Measurements from ENCODE around the gene ICAM5.
"Not testable (repeated sequence)": the region's sequence is repeated elsewhere in the genome, so short reads cannot be mapped to it uniquely, and the experiment has no call there.

The ICAM5 gene

DNA sequence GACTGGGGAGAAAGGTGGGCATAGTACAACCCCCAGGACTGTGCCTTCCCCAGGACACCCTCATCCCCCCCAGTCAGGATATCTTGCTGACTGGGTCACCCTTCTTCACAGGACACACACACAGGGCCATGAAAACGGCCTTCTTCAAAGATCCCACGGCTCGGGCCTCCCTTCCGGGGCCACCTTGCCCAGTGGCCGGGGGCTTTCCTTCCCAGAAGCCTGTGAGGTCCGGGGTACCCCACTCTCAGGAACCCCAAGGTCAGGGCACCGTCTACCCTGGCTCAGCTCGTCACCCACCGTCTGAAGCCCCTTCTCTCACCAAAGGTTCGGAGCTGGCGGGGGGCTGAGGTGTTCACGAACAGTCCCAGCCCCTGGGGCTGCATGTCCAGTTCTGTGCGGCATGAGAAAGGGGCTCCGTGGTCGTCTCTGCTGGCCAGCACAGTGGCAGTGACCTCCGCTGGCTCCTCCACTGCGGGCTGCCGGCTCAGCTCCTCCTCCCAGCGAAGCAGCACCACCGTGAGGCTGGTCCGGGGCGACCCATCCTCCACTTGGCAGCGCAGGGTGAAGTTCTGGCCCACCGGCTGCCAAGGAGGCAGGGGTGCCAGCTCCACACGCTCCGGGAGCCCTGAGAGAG is 45.7 kb downstream of the ICAM5 start:
- no peak for FAIRE-seq
- no peak for DNase-seq (ENCODE audit: insufficient read length, low spot score)

DNA sequence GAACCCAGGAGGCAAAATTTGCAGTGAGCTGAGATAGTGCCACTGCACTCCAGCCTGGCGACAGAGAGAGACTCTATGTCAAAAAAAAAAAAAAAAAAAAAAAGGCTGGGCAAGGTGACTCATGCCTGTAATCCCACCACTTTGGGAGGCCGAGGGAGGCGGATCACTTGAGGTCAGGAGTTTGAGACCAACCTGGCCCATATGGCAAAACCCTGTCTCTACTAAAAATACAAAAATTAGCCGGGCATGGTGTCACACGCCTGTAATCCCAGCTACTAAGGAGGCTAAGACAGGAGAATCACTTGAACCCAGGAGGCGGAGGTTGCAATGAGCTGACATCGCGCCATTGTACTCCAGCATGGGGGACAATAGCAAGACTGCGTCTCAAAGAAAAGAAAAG is 47.0 kb downstream of the ICAM5 start:
- not testable (repeated sequence) for FAIRE-seq; DNase-seq (ENCODE audit: insufficient read length, low spot score)

DNA sequence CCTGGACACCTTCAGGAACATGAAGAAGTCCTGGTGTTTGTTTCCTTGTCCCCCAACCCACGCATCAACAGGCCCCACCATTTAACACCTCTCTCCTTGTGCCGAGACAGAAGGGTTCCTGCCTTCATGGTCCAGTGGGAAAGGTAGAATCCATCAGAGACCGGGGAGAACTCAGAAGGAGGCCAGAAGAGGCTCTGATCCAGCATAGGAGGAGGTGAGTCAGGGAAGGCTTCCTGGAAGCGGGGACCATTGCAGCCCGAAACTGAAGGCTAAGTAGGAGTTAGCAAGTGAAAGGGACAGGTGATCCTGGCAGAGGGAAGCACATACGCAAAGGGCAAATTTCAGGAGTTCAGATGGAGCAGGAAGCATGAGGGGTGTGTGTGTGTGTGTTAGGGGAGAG is 49.2 kb downstream of the ICAM5 start:
- DNase-seq (ENCODE audit: insufficient read length, low spot score) (no peak), FAIRE-seq (no peak)

DNA sequence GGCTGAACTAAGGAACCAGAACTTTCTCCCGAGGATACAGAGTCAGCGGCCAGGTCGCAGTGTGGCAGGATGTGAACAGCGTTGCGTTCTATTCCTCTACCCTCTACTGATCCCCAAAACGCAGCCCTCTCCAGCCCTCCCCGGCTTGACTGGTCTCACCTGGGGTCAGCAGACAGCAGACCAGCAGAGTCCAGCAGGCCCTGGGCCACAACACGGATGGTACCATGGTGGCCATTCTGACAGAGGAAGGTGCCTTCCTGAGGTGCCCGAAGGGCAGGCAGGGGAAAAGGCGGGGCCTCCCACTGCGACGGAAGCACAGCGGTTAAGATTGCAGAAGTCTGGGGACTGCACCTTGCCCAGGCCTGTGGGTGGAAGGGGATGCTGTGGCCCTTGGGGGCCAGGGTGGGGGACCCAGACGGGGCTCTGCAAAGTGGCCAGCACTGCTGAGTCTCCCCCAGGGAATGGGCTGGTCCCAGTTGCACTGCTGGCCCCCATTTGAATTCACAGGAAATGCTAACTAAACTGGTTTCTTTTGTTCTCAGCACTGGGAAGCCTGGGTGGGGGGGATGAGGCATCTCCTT is 49.7 kb downstream of the ICAM5 start, which contains the start of gene ICAM3:
ICAM3 (minus strand) TSS at position 245 of the 581 bp plus-strand sequence; CDS start at position 235, 10 bp downstream.
- DNase-seq (ENCODE audit: insufficient read length, low spot score) (no peak), FAIRE-seq (no peak)

DNA sequence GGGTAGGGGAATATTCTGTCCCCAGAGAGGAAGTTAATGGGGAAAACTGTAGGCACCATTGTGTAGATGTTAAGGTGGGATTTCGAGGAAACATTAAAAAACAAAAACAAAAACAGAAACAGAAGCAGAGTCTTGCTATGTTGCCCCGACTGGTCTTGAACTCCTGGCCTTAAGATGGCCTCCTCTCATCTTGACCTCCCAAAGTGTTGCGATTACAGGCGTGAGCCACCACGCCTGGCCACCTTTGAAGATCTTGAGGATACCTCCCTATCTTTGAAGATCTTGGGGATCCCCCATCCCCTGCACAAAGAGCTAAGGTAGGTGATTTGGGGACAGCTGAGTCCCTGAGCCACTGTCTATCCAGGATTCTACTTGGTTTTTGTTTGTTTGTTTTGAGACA is 50.2 kb downstream of the ICAM5 start:
- FAIRE-seq: no peak
- DNase-seq (ENCODE audit: insufficient read length, low spot score): no peak

DNA sequence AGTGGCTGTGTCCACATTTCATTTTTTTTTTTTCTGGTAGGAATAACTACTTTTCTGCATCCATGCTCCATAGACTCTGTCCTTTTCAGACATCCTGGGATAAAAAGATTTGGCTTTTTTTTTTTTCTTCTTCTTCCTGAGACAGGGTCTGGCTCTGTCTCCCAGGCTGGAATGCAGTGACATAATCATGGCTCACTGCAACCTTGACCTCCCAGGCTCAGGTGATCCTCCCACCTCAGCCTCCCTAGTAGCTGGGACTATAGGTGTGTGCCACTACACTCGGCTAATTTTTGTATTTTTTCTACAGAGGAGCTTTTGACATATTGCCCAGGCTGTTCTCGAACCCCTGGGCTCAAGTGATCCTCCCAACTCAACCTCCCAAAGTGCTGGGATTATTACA is 53.7 kb downstream of the ICAM5 start:
- no peak for DNase-seq (ENCODE audit: insufficient read length, low spot score)
- no peak for FAIRE-seq

- FAIRE-seq: no peak
- DNase-seq (ENCODE audit: insufficient read length, low spot score): no peak
Observed at GRCh38 chr19:10344780-10345179, 55.0 kb downstream of the ICAM5 start.
